Measurements from ENCODE around the gene RELN. TPM values are rescaled to one million over a fixed set of nuclear protein-coding genes. Genes with fewer than 3 reads are reported as not detected.
"Not testable (repeated sequence)": the region's sequence is repeated elsewhere in the genome, so short reads cannot be mapped to it uniquely, and the experiment has no call there.

Gene RELN
- total RNA-seq, 1 donor from 2014 or later = 7.4 TPM

DNA sequence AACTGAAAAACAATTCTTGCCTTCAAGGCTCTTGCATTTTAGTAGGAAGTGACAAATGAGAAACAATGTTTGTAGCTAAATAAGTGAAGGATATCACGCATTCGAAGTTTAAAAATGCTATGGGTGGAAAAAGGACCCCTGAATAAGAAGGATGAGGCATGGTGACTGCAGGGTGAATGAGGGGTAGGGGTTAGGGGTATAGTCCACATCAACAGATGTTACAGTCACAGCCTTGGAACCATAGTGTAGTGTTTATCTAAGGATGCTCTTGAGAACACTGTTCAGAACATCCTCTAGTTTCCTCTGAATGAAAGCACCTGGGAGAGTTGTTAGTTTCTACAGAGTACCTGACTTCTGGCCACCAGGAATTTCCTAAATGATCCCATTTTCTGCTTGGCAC is 157.0 kb downstream of the RELN start:
- DNase-seq (ENCODE audit: extremely low spot score in 2 of 2) = no peak
- Histone ChIP-seq H3K9me3 (no peaks in the 10 kb centered on the region), H3K4me1 (no peaks in the 10 kb centered on the region), H3K4me3 (no peak overlapping the region), H3K27ac (no peak overlapping the region), H3K36me3 (no peaks in the 10 kb centered on the region), H3K27me3 (no peaks in the 10 kb centered on the region)
- TF ChIP-seq, protein P1, sequence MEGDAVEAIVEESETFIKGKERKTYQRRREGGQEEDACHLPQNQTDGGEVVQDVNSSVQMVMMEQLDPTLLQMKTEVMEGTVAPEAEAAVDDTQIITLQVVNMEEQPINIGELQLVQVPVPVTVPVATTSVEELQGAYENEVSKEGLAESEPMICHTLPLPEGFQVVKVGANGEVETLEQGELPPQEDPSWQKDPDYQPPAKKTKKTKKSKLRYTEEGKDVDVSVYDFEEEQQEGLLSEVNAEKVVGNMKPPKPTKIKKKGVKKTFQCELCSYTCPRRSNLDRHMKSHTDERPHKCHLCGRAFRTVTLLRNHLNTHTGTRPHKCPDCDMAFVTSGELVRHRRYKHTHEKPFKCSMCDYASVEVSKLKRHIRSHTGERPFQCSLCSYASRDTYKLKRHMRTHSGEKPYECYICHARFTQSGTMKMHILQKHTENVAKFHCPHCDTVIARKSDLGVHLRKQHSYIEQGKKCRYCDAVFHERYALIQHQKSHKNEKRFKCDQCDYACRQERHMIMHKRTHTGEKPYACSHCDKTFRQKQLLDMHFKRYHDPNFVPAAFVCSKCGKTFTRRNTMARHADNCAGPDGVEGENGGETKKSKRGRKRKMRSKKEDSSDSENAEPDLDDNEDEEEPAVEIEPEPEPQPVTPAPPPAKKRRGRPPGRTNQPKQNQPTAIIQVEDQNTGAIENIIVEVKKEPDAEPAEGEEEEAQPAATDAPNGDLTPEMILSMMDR (IDR thresholded peaks at IDR 0.05) = no peak
- TF ChIP-seq POLR2AphosphoS5 (IDR thresholded peaks at IDR 0.05; ENCODE audit: insufficient read depth in 1 of 2, low read depth in 1 of 2) = no peak
- TF ChIP-seq POLR2A (IDR thresholded peaks at IDR 0.05) = no peak
- intact Hi-C loops (cut with DNase I) = no loop called here

DNA sequence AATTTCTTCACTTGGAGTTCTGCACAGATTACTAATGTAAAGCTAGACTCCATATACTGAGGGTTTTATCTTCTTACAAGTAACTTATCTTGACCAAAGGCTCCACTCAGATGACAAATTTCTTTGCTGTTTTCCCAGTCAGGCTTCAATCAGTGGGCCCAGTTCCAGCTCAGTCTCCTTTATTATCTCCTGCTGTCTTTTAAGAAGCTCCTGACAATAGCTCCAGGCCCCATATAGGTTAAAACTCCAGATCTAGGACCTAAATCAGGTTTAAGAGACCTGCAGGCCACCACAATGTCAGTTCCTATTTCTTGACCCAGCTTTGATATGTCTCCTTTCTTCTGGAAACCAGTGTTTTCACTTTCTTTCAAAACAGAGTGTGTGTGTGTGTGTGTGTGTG is 165.2 kb downstream of the RELN start:
- no peaks in the 10 kb centered on the region for H3K36me3 ChIP-seq
- TF ChIP-seq, protein P1 (IDR thresholded peaks at IDR 0.05) = no peak
- TF ChIP-seq POLR2A (IDR thresholded peaks at IDR 0.05) (no peak), POLR2AphosphoS5 (IDR thresholded peaks at IDR 0.05; ENCODE audit: insufficient read depth in 1 of 2, low read depth in 1 of 2) (no peak)
- H3K4me1 ChIP-seq = no peaks in the 10 kb centered on the region
- no peaks in the 10 kb centered on the region for H3K27me3 ChIP-seq
- H3K9me3 ChIP-seq = no peaks in the 10 kb centered on the region
- no peak overlapping the region for H3K4me3 ChIP-seq
- intact Hi-C loops (cut with DNase I) = no loop called here
- no peak overlapping the region for H3K27ac ChIP-seq
- DNase-seq (ENCODE audit: extremely low spot score in 2 of 2) = no peak

DNA sequence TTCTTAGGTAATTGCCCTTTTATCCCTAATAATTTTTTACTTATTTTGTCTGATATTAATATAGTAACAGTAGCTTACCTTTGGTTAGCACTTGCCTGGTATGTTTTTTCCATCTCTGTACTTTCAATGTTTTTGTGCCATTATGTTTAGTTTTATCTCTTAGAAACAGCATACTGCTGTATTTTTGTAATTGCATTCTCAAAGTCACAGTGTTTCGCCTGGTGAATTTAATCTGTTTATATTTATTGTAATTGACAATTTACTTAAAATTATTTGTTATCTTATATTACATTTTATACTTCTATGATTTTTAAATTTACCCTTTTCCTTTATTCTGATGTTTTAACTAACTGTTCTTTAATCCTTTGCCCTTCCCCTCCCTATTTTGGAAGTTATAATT is 166.4 kb downstream of the RELN start:
- TF ChIP-seq POLR2AphosphoS5 (IDR thresholded peaks at IDR 0.05; ENCODE audit: insufficient read depth in 1 of 2, low read depth in 1 of 2) (no peak), POLR2A (IDR thresholded peaks at IDR 0.05) (no peak)
- TF ChIP-seq, protein P1 (IDR thresholded peaks at IDR 0.05) = no peak

DNA sequence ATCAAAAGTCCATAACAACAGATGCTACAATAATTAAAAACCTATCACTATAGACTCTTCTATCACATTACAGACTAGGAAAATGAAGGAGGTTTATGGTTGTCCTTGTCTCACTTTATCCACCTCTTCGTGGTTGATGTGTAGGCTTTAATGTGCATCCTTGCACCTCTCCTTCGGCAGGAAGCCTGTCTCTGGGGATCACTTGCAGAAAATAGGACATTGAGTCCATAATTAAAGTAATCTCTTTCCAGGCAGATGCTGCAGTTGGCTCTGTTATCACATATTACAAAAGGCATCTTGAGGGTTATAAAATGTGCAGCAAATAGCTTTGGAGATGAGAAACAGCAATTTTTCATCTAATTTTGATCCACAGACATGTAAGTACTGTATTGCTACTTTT is 168.4 kb downstream of the RELN start:
- intact Hi-C loops (cut with DNase I) = no loop called here
- H3K36me3 ChIP-seq = no peaks in the 10 kb centered on the region
- TF ChIP-seq POLR2AphosphoS5 (IDR thresholded peaks at IDR 0.05; ENCODE audit: insufficient read depth in 1 of 2, low read depth in 1 of 2) (no peak), POLR2A (IDR thresholded peaks at IDR 0.05) (no peak)
- TF ChIP-seq, protein P1 (IDR thresholded peaks at IDR 0.05) = no peak
- no peaks in the 10 kb centered on the region for H3K9me3 ChIP-seq
- DNase-seq (ENCODE audit: extremely low spot score in 2 of 2) = no peak
- H3K4me1 ChIP-seq = no peaks in the 10 kb centered on the region
- no peak overlapping the region for H3K27ac ChIP-seq
- no peaks in the 10 kb centered on the region for H3K27me3 ChIP-seq
- H3K4me3 ChIP-seq = no peak overlapping the region

More for the DNA sequence above, 166.4 kb downstream of the RELN start:
- no peaks in the 10 kb centered on the region for H3K4me1 ChIP-seq
- no peaks in the 10 kb centered on the region for H3K9me3 ChIP-seq
- H3K27ac ChIP-seq = no peak overlapping the region
- H3K4me3 ChIP-seq = no peak overlapping the region
- intact Hi-C loops (cut with DNase I) = no loop called here
- no peaks in the 10 kb centered on the region for H3K27me3 ChIP-seq
- no peaks in the 10 kb centered on the region for H3K36me3 ChIP-seq
- no peak for DNase-seq (ENCODE audit: extremely low spot score in 2 of 2)

DNA sequence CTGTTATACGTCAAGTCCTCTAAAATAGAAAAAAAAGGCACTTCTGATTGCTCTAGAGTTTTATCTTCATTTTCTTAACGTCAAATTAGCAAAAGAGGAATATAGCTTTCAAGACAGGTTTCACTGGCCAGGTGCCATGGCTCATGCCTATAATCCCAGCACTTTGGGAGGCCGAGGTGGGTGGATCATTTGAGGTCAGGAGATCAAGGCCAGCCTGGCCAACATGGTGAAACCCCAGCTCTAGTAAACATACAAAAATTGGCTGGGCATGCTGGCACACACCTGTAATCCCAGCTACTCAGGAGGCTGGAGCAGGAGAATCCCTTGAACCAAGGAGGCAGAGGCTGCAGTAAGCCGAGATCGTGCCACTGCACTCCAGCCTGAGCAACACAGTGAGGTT is 173.5 kb downstream of the RELN start:
- H3K9me3 ChIP-seq; intact Hi-C loops (cut with DNase I); H3K27me3 ChIP-seq; H3K4me3 ChIP-seq; H3K27ac ChIP-seq; H3K4me1 ChIP-seq; DNase-seq (ENCODE audit: extremely low spot score in 2 of 2); H3K36me3 ChIP-seq: not testable (repeated sequence)

DNA sequence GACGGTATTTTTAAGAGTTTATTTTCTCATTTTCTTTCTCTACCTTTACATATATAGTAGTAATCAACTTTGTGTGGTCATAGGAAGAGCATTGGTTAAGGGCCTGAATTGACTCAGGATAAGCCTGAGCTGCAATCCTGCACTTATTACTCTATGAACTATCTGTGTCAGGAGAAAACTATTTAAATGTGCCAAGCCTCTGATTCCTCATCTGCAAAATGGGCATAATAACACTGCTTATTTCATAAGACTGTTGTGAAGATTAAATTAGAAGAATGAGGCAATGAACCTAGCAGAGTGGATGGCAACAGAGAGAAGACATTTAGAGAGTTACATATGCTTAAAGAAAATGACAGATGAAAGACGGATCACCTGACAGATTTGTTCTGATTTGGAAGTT is 175.5 kb downstream of the RELN start:
- Histone ChIP-seq H3K4me3 (no peak overlapping the region), H3K9me3 (no peaks in the 10 kb centered on the region), H3K4me1 (no peaks in the 10 kb centered on the region), H3K36me3 (no peaks in the 10 kb centered on the region), H3K27ac (no peak overlapping the region), H3K27me3 (no peaks in the 10 kb centered on the region)
- DNase-seq (ENCODE audit: extremely low spot score in 2 of 2) = no peak
- intact Hi-C loops (cut with DNase I) = no loop called here
- TF ChIP-seq POLR2AphosphoS5 (IDR thresholded peaks at IDR 0.05; ENCODE audit: insufficient read depth in 1 of 2, low read depth in 1 of 2) = no peak
- TF ChIP-seq POLR2A (IDR thresholded peaks at IDR 0.05) = no peak
- TF ChIP-seq, protein P1 (IDR thresholded peaks at IDR 0.05) = no peak
